T-helper 1 cell treated with Interleukin-12 subunit alpha and Interleukin-12 subunit beta and Interleukin-4 antibody, amounts not matched to agents 30 μg/mL and 1 μg/mL, for 36 hours (primary cell): ENCODE data around the gene RPN1.
A peak's percentile ranks its signal among the peaks of the same experiment; 100 is the strongest.
"Not testable (repeated sequence)": the region's sequence is repeated elsewhere in the genome, so short reads cannot be mapped to it uniquely, and the experiment has no call there.

Experiments
- H3K27ac Mint-ChIP-seq: one replicate; pipeline ENCODE4 v1.8.0; 2021; ENCODE audit warnings: mild to moderate bottlenecking, mixed read lengths
- H3K27me3 Mint-ChIP-seq: one replicate; pipeline ENCODE4 v1.8.0; 2021; ENCODE audit warnings: low read depth, mixed read lengths
- H3K36me3 Mint-ChIP-seq: one replicate; pipeline ENCODE4 v1.8.0; 2021; ENCODE audit warnings: low read depth, mixed read lengths
- H3K4me1 Mint-ChIP-seq: one replicate; pipeline ENCODE4 v1.8.0; 2021; ENCODE audit warnings: low read depth, mixed read lengths
- H3K4me3 Mint-ChIP-seq: one replicate; pipeline ENCODE4 v1.8.0; 2021; ENCODE audit warnings: mild to moderate bottlenecking, moderate library complexity, mixed read lengths
- H3K9me3 Mint-ChIP-seq: one replicate; pipeline ENCODE4 v1.8.0; 2021; ENCODE audit warnings: mixed read lengths

Gene RPN1

GRCh38 chr3:128650096-128651050 is at the start of gene RPN1:
Gene RPN1, minus strand, starts transcription at chr3:128650818. Its CDS starts 18 bp downstream, at chr3:128650800.
- Mint-ChIP-seq H3K4me3 (peak within 1 kb of the TSS; percentile 83), H3K27me3 (no peaks in the 10 kb centered on the region), H3K4me1 (peaks cover 25% of the 10 kb centered on the region), H3K36me3 (no peaks in the 10 kb centered on the region), H3K27ac (peak within 1 kb of the TSS; percentile 91), H3K9me3 (no peaks in the 10 kb centered on the region)

- Mint-ChIP-seq H3K4me3 (peak overlapping the region; percentile 67), H3K36me3 (no peaks in the 10 kb centered on the region), H3K4me1 (no peaks in the 10 kb centered on the region), H3K27ac (no peak overlapping the region), H3K9me3 (no peaks in the 10 kb centered on the region), H3K27me3 (peaks cover 9% of the 10 kb centered on the region)
Measured at GRCh38 chr3:128698211-128699047, 47.8 kb upstream of the RPN1 start.

- Mint-ChIP-seq H3K4me1 (no peaks in the 10 kb centered on the region), H3K9me3 (no peaks in the 10 kb centered on the region), H3K4me3 (no peak overlapping the region), H3K36me3 (no peaks in the 10 kb centered on the region), H3K27me3 (peaks cover 6% of the 10 kb centered on the region), H3K27ac (no peak overlapping the region)
Measured at GRCh38 chr3:128697341-128697740, 46.7 kb upstream of the RPN1 start.

- Mint-ChIP-seq H3K27me3 (no peaks in the 10 kb centered on the region), H3K36me3 (no peaks in the 10 kb centered on the region), H3K4me3 (no peak overlapping the region), H3K4me1 (no peaks in the 10 kb centered on the region), H3K9me3 (no peaks in the 10 kb centered on the region), H3K27ac (no peak overlapping the region)
Measured at GRCh38 chr3:128693696-128694095, 43.1 kb upstream of the RPN1 start.

- H3K4me1 Mint-ChIP-seq: peaks cover 6% of the 10 kb centered on the region
Measured at GRCh38 chr3:128689060-128689459, 38.4 kb upstream of the RPN1 start.

GRCh38 chr3:128686465-128686864 is 35.8 kb upstream of the RPN1 start:
- Mint-ChIP-seq H3K36me3 (no peaks in the 10 kb centered on the region), H3K27me3 (no peaks in the 10 kb centered on the region), H3K4me1 (peaks cover 10% of the 10 kb centered on the region), H3K4me3 (no peak overlapping the region), H3K9me3 (no peaks in the 10 kb centered on the region), H3K27ac (no peak overlapping the region)

More at GRCh38 chr3:128689060-128689459, 38.4 kb upstream of the RPN1 start:
- Mint-ChIP-seq H3K27me3 (no peaks in the 10 kb centered on the region), H3K27ac (no peak overlapping the region), H3K36me3 (no peaks in the 10 kb centered on the region), H3K4me3 (no peak overlapping the region), H3K9me3 (no peaks in the 10 kb centered on the region)

GRCh38 chr3:128684986-128685726 is 34.5 kb upstream of the RPN1 start:
- Mint-ChIP-seq H3K36me3 (peaks cover 2% of the 10 kb centered on the region), H3K27ac (no peak overlapping the region), H3K4me3 (no peak overlapping the region), H3K27me3 (no peaks in the 10 kb centered on the region), H3K9me3 (no peaks in the 10 kb centered on the region), H3K4me1 (peaks cover 17% of the 10 kb centered on the region)

- no peaks in the 10 kb centered on the region for H3K9me3 Mint-ChIP-seq
- H3K36me3 Mint-ChIP-seq: peaks cover 2% of the 10 kb centered on the region
- no peak overlapping the region for H3K4me3 Mint-ChIP-seq
- no peak overlapping the region for H3K27ac Mint-ChIP-seq
- H3K27me3 Mint-ChIP-seq: no peaks in the 10 kb centered on the region
- H3K4me1 Mint-ChIP-seq: peaks cover 17% of the 10 kb centered on the region
Measured at GRCh38 chr3:128683957-128684356, 33.3 kb upstream of the RPN1 start.

GRCh38 chr3:128681369-128681829 is 30.8 kb upstream of the RPN1 start:
- Mint-ChIP-seq H3K27ac (peak overlapping the region; percentile 83), H3K4me1 (peaks cover 17% of the 10 kb centered on the region), H3K4me3 (peak overlapping the region; percentile 90), H3K9me3 (no peaks in the 10 kb centered on the region), H3K36me3 (peaks cover 2% of the 10 kb centered on the region), H3K27me3 (no peaks in the 10 kb centered on the region)

- Mint-ChIP-seq H3K27me3 (no peaks in the 10 kb centered on the region), H3K4me1 (peaks cover 18% of the 10 kb centered on the region), H3K36me3 (peaks cover 2% of the 10 kb centered on the region), H3K9me3 (no peaks in the 10 kb centered on the region), H3K27ac (peak overlapping the region; percentile 97), H3K4me3 (peak overlapping the region; percentile 90)
Measured at GRCh38 chr3:128680603-128681368, 30.2 kb upstream of the RPN1 start.

GRCh38 chr3:128679338-128679737 is 28.7 kb upstream of the RPN1 start:
- no peak overlapping the region for H3K27ac Mint-ChIP-seq
- peaks cover 20% of the 10 kb centered on the region for H3K4me1 Mint-ChIP-seq
- peak overlapping the region; percentile 90 for H3K4me3 Mint-ChIP-seq
- peaks cover 3% of the 10 kb centered on the region for H3K27me3 Mint-ChIP-seq
- H3K36me3 Mint-ChIP-seq: peaks cover 4% of the 10 kb centered on the region
- no peaks in the 10 kb centered on the region for H3K9me3 Mint-ChIP-seq

- H3K9me3 Mint-ChIP-seq, H3K36me3 Mint-ChIP-seq, H3K4me3 Mint-ChIP-seq, H3K27ac Mint-ChIP-seq: not testable (repeated sequence)
- Mint-ChIP-seq H3K4me1 (peaks cover 15% of the 10 kb centered on the region), H3K27me3 (peaks cover 15% of the 10 kb centered on the region)
Measured at GRCh38 chr3:128675802-128676201, 25.2 kb upstream of the RPN1 start.

GRCh38 chr3:128674161-128674784 is 23.7 kb upstream of the RPN1 start:
- peaks cover 11% of the 10 kb centered on the region for H3K4me1 Mint-ChIP-seq
- peak overlapping the region; percentile 48 for H3K4me3 Mint-ChIP-seq
- peak overlapping the region; percentile 84 for H3K27ac Mint-ChIP-seq
- peaks cover 19% of the 10 kb centered on the region for H3K27me3 Mint-ChIP-seq
- no peaks in the 10 kb centered on the region for H3K9me3 Mint-ChIP-seq
- peaks cover 2% of the 10 kb centered on the region for H3K36me3 Mint-ChIP-seq
